Measurements from ENCODE around the gene ASCC2. TPM values are rescaled to one million over a fixed set of nuclear protein-coding genes. Genes with fewer than 3 reads are reported as not detected.
"Not testable (repeated sequence)": the region's sequence is repeated elsewhere in the genome, so short reads cannot be mapped to it uniquely, and the experiment has no call there.

ASCC2 gene
- total RNA-seq, 2 experiments from 2014 or later: 86.5 to 91.4 TPM

DNA sequence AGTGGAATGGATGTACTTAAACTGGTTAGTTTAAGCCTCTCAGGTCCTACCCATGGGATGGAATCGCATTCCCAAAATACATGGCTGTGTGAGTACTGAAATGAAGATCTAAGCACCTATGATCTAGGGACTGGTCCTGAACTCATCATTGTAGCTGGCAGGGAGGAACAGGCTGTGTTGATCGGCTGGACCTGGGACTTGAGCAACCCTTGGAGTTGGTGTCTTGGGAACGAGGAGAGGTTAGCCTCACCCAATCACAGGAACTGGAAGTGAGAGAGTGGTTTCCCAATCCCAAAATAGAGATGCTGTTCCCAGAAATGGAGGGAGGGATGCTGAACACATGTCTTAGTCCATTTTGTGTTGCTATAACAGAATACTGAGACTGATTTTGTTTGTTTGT, 16.4 kb upstream of the ASCC2 start:
- Mint-ChIP-seq H3K4me1 (ENCODE audit: low read depth) (no peaks in the 10 kb centered on the region), H3K36me3 (ENCODE audit: low read depth) (no peaks in the 10 kb centered on the region), H3K9me3 (ENCODE audit: insufficient read depth) (no peaks in the 10 kb centered on the region), H3K27me3 (ENCODE audit: low read depth) (no peaks in the 10 kb centered on the region), H3K27ac (no peak overlapping the region), H3K4me3 (no peak overlapping the region)
- ChIA-PET CTCF (no interaction called here), POLR2A (no interaction called here)
- ATAC-seq (no peak), DNase-seq (no peak)

DNA sequence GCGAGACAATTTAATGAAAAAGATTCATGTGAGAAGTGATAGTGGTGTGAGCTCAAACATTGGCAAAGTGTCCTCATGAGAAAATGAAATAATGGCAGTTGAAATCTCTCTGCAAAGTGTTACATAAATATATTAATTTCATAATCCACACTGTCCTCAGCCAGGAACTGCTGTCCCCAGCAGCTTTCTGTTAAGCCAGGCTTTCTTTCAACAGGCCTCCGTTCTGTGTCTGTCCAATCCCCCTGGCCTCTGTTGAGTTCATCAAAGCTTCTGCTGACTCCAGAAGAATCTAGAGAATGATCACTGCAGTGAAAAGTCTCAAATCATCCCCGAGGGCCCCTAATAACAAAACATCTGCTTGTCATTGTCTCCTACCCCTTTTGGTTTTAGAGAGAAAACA, 10.0 kb upstream of the ASCC2 start:
- CTCF ChIA-PET: no interaction called here
- Mint-ChIP-seq H3K27me3 (ENCODE audit: low read depth) (peaks cover 5% of the 10 kb centered on the region), H3K4me3 (no peak overlapping the region), H3K27ac (no peak overlapping the region), H3K4me1 (ENCODE audit: low read depth) (no peaks in the 10 kb centered on the region), H3K36me3 (ENCODE audit: low read depth) (no peaks in the 10 kb centered on the region), H3K9me3 (ENCODE audit: insufficient read depth) (no peaks in the 10 kb centered on the region)
- POLR2A ChIA-PET: no interaction called here
- no peak for DNase-seq
- ATAC-seq: no peak

DNA sequence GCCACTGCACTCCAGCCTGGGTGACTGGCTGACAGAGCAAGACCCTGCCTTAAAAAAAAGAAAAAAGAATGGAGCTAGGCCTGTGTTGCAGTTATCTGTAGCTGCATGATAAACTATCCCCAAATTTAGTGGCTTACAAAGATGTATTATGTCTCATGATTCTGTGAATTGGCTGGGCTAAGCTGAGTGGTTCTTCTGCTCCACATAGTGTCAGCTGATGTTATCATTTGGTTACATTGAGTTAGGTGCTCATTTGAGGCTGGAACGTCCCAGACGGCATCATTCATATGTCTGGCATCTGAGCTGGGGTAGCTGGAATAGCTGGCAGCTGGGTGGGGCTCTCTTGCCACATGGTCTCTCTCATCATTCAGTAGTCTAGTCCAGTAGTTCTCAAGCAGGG, 8.2 kb upstream of the ASCC2 start:
- Mint-ChIP-seq H3K27me3 (ENCODE audit: low read depth) (peaks cover 5% of the 10 kb centered on the region), H3K4me1 (ENCODE audit: low read depth) (no peaks in the 10 kb centered on the region), H3K27ac (no peak overlapping the region), H3K9me3 (ENCODE audit: insufficient read depth) (no peaks in the 10 kb centered on the region), H3K36me3 (ENCODE audit: low read depth) (no peaks in the 10 kb centered on the region), H3K4me3 (no peak overlapping the region)
- DNase-seq (no peak), ATAC-seq (no peak)
- ChIA-PET CTCF (no interaction called here), POLR2A (interaction anchor here (0.6 to 1.0 kb wide), 3 partner anchors 9 to 1366 kb away, joined by 3 read pairs; partner anchors contain the start of genes ASCC2 and LIMK2)

DNA sequence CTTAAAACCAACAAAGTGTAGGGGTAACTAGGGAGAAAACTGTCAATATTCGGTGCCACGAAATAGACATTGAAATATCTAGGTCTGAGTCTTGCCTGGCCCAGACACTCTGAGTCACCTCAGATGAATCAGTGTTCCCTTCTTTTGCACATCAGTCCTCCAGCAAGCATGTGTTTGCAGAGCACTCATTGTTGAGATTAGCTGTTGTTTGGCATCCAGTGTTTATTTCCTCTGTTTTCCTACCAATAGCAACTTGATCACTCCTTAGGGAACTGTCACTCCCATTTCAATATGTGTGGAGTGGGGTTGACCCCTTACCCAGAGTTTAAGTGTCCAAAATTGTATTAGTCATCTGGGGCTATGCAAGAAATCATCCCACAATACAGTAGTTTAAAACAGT, 4.7 kb upstream of the ASCC2 start:
- Mint-ChIP-seq H3K4me3 (no peak overlapping the region), H3K27ac (no peak overlapping the region), H3K9me3 (ENCODE audit: insufficient read depth) (no peaks in the 10 kb centered on the region), H3K27me3 (ENCODE audit: low read depth) (peaks cover 3% of the 10 kb centered on the region), H3K4me1 (ENCODE audit: low read depth) (peaks cover 10% of the 10 kb centered on the region), H3K36me3 (ENCODE audit: low read depth) (no peaks in the 10 kb centered on the region)
- no peak for ATAC-seq
- CTCF ChIA-PET: no interaction called here
- POLR2A ChIA-PET: no interaction called here
- DNase-seq: no peak

DNA sequence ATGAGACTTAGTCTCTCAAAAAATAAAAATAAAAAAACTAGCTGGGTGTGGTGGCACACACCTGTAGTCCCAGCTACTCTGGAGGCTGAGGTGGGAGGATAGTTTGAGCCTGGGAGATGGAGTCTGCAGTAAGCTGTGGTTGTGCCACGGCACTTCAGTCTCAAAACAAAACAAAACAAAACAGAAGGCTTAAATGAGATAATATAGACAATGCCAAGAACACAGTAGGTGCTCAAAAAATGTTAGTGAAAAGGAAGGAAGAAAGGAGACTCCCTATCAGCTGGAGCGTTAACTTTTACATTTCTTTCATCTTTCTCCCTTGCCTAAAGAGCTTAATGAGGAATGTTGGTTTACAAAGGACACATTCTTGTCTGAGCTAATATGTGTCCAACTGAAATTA, 4.1 kb upstream of the ASCC2 start:
- H3K9me3 Mint-ChIP-seq (ENCODE audit: insufficient read depth): no peaks in the 10 kb centered on the region
- H3K4me3 Mint-ChIP-seq: no peak overlapping the region
- H3K4me1 Mint-ChIP-seq (ENCODE audit: low read depth): peaks cover 15% of the 10 kb centered on the region
- ATAC-seq: no peak
- no peak overlapping the region for H3K27ac Mint-ChIP-seq
- no peak for DNase-seq
- ChIA-PET POLR2A (no interaction called here), CTCF (no interaction called here)
- H3K27me3 Mint-ChIP-seq (ENCODE audit: low read depth): peaks cover 3% of the 10 kb centered on the region
- peaks cover 3% of the 10 kb centered on the region for H3K36me3 Mint-ChIP-seq (ENCODE audit: low read depth)

GRCh38 chr22:29840498-29840897, 2.4 kb upstream of the ASCC2 start:
- ATAC-seq (no peak), DNase-seq (no peak)
- no peaks in the 10 kb centered on the region for H3K27me3 Mint-ChIP-seq (ENCODE audit: low read depth)
- no peak overlapping the region for H3K27ac Mint-ChIP-seq
- peaks cover 29% of the 10 kb centered on the region for H3K4me1 Mint-ChIP-seq (ENCODE audit: low read depth)
- POLR2A ChIA-PET: interaction anchor here (0.7 kb wide), 1 partner anchor 146 kb away, joined by 3 read pairs; no protein-coding TSS in a partner anchor
- H3K4me3 Mint-ChIP-seq: no peak overlapping the region
- peaks cover 11% of the 10 kb centered on the region for H3K36me3 Mint-ChIP-seq (ENCODE audit: low read depth)
- CTCF ChIA-PET: no interaction called here
- no peaks in the 10 kb centered on the region for H3K9me3 Mint-ChIP-seq (ENCODE audit: insufficient read depth)

DNA sequence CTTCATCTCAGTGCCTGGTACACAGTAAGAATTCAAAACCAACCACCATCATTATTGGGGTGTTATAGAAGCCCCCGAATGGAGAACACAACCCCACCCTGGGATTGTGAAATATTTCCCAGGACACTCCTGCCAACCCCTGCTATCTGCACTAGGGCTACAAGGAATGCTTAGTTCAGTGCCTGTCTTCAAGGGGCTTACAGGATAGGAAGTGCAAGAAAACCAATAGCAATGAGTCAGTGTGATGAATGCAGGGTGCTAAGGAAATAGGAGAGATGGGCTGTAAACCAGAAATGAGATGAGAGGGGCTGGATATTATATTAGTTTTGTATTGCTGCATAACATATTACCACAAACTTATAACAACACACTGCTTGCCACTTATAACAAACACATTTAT, 965 bp upstream of the ASCC2 start:
- Mint-ChIP-seq H3K9me3 (ENCODE audit: insufficient read depth) (no peaks in the 10 kb centered on the region), H3K36me3 (ENCODE audit: low read depth) (peaks cover 16% of the 10 kb centered on the region), H3K4me3 (peak overlapping the region; percentile 98), H3K27me3 (ENCODE audit: low read depth) (no peaks in the 10 kb centered on the region), H3K27ac (peak overlapping the region; percentile 82), H3K4me1 (ENCODE audit: low read depth) (peaks cover 32% of the 10 kb centered on the region)
- no peak for DNase-seq
- no peak for ATAC-seq
- ChIA-PET CTCF (interaction anchor here (1.5 to 2.7 kb wide), 2 partner anchors 17 to 166 kb away, joined by 3 to 9 read pairs; no protein-coding TSS in a partner anchor), POLR2A (interaction anchor here (0.6 kb wide), 1 partner anchor 69 kb away, joined by 3 read pairs; no protein-coding TSS in a partner anchor)

DNA sequence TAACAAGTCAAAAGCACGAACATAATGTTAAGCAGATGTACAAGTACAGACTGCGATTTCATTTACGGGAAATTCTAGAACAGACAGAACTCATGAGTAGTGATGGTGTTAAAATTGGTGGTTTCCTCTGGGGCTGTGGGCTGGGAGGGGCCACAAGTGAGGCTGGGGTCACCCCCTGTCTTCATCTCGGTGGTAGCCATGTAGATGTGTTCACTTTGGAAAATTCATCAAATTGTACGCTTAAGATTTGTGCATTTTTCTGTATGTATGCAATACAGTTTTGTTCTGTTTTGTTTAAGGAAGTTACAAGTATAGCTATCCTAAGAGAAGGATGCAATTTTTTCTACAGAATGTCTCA, 504 bp upstream of the ASCC2 start:
- H3K36me3 Mint-ChIP-seq (ENCODE audit: low read depth): peaks cover 17% of the 10 kb centered on the region
- peak overlapping the region; percentile 98 for H3K4me3 Mint-ChIP-seq
- ATAC-seq (no peak), DNase-seq (no peak)
- CTCF ChIA-PET: interaction anchor here (1.5 to 2.7 kb wide), 2 partner anchors 17 to 166 kb away, joined by 3 to 9 read pairs; no protein-coding TSS in a partner anchor
- POLR2A ChIA-PET: interaction anchor here (0.8 to 1.4 kb wide), 5 partner anchors 11 to 598 kb away, joined by 3 to 6 read pairs (median 4); no protein-coding TSS in a partner anchor
- peaks cover 34% of the 10 kb centered on the region for H3K4me1 Mint-ChIP-seq (ENCODE audit: low read depth)
- H3K9me3 Mint-ChIP-seq (ENCODE audit: insufficient read depth): no peaks in the 10 kb centered on the region
- no peaks in the 10 kb centered on the region for H3K27me3 Mint-ChIP-seq (ENCODE audit: low read depth)
- peak overlapping the region; percentile 82 for H3K27ac Mint-ChIP-seq

DNA sequence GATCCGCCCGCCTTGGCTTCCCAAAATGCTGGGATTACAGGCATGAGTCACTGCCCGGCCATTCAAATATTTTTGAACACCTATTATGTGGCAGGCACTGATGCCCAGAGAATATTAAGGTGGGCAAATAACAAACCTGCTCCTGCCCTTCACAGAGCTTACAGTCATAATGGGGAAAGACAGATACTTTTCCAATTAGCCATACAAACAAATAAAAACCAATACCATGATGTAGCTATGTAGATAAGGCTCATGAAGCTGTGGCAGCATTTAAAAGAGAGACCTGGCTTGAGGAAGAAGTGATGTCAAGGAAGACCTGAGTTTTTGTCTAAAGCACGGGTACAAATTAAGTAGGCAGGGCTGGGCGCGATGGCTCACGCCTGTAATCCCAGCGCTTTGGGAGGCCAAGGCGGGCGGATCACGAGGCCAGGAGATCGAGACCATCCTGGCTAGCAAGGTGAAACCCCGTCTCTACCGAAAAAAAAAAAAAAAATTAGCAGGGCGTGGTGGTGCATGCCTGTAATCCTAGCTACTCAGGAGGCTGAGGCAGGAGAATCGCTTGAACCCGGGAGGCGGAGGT, 1.2 kb downstream of the ASCC2 start:
- Mint-ChIP-seq H3K36me3 (ENCODE audit: low read depth) (peaks cover 30% of the 10 kb centered on the region), H3K4me3 (peak overlapping the region; percentile 98), H3K4me1 (ENCODE audit: low read depth) (peaks cover 40% of the 10 kb centered on the region)
- not testable (repeated sequence) for DNase-seq; H3K27ac Mint-ChIP-seq; H3K9me3 Mint-ChIP-seq (ENCODE audit: insufficient read depth); H3K27me3 Mint-ChIP-seq (ENCODE audit: low read depth); ATAC-seq
- POLR2A ChIA-PET: interaction anchor here (0.9 to 1.4 kb wide), 5 partner anchors 9 to 70 kb away, joined by 3 to 7 read pairs (median 4); partner anchors contain the start of genes UQCR10 and ZMAT5
- CTCF ChIA-PET: interaction anchor here (1.3 to 2.7 kb wide), 4 partner anchors 44 to 366 kb away, joined by 4 to 9 read pairs (median 5); no protein-coding TSS in a partner anchor

GRCh38 chr22:29834046-29834445, 4.0 kb downstream of the ASCC2 start:
- CTCF ChIA-PET: interaction anchor here (2.4 kb wide), 1 partner anchor 171 kb away, joined by 8 read pairs; no protein-coding TSS in a partner anchor
- Mint-ChIP-seq H3K9me3 (ENCODE audit: insufficient read depth) (no peaks in the 10 kb centered on the region), H3K4me3 (no peak overlapping the region), H3K27ac (peak overlapping the region; percentile 26), H3K4me1 (ENCODE audit: low read depth) (peaks cover 47% of the 10 kb centered on the region), H3K36me3 (ENCODE audit: low read depth) (peaks cover 48% of the 10 kb centered on the region), H3K27me3 (ENCODE audit: low read depth) (no peaks in the 10 kb centered on the region)
- no peak for ATAC-seq
- POLR2A ChIA-PET: no interaction called here
- DNase-seq: no peak

DNA sequence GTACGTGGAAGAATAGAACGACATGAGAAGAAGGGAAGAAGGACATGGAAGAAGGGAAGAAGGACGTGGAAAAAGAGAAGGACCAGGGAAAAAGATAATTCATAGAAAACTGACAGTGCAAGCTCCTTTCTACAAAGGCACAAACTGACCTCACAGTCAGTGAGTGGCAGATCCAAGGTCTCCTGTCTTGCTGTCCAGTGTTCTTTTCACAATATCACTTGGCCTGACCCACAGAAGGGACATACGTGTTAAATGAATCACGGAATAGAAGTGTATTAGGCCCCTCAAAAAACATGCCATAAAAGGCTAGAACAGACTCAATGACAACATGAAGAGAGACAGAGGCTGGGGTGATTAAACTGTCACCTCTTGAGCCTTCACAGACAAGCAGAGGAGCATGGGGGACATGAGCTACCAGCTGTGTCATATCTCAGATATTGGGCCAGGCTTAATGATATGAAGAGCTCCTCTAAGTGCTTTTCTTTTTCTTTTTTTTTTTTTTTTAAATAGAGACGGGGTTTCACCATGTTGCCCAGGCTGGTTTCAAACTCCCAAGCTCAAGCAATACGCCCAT, 4.6 kb downstream of the ASCC2 start:
- peaks cover 41% of the 10 kb centered on the region for H3K4me1 Mint-ChIP-seq (ENCODE audit: low read depth)
- ChIA-PET POLR2A (no interaction called here), CTCF (interaction anchor here (2.4 kb wide), 1 partner anchor 172 kb away, joined by 8 read pairs; no protein-coding TSS in a partner anchor)
- DNase-seq (no peak), ATAC-seq (no peak)
- H3K27ac Mint-ChIP-seq: no peak overlapping the region
- no peaks in the 10 kb centered on the region for H3K9me3 Mint-ChIP-seq (ENCODE audit: insufficient read depth)
- H3K36me3 Mint-ChIP-seq (ENCODE audit: low read depth): peaks cover 50% of the 10 kb centered on the region
- H3K4me3 Mint-ChIP-seq: no peak overlapping the region
- H3K27me3 Mint-ChIP-seq (ENCODE audit: low read depth): no peaks in the 10 kb centered on the region

DNA sequence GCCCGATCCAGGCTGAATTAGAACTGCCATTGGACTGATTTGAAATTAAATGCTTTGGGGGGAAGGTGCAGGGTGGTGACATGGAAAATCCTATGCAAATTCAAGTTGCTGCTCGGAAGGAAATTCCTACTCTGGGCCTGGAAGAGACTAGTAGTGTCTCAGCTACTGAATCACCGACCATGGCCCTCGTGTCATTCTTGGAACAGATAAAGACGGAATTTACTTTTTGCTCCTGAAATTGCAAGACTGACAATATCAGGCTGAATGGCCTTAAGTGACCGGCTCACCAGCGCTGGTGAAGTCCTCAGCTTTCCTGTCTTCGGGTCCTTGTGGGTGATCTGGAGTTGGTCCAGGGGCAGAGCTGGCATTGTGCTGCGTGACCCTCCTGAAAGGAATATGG, 6.1 kb downstream of the ASCC2 start:
- DNase-seq (no peak), ATAC-seq (no peak)
- H3K36me3 Mint-ChIP-seq (ENCODE audit: low read depth): peaks cover 48% of the 10 kb centered on the region
- no peaks in the 10 kb centered on the region for H3K9me3 Mint-ChIP-seq (ENCODE audit: insufficient read depth)
- H3K4me3 Mint-ChIP-seq: no peak overlapping the region
- no peak overlapping the region for H3K27ac Mint-ChIP-seq
- no peaks in the 10 kb centered on the region for H3K27me3 Mint-ChIP-seq (ENCODE audit: low read depth)
- POLR2A ChIA-PET: interaction anchor here (1.7 kb wide), 1 partner anchor 11 kb away, joined by 7 read pairs; no protein-coding TSS in a partner anchor
- CTCF ChIA-PET: interaction anchor here (0.6 kb wide), 1 partner anchor 76 kb away, joined by 4 read pairs; no protein-coding TSS in a partner anchor
- H3K4me1 Mint-ChIP-seq (ENCODE audit: low read depth): peaks cover 32% of the 10 kb centered on the region
